NCI-H345 (cell line): ENCODE measurements around the gene PDE6D.

Experiments used
- DNase-seq: peaks from one replicate; lab custom pipeline; 2025; lab: John Stamatoyannopoulos, UW

Gene PDE6D

DNA sequence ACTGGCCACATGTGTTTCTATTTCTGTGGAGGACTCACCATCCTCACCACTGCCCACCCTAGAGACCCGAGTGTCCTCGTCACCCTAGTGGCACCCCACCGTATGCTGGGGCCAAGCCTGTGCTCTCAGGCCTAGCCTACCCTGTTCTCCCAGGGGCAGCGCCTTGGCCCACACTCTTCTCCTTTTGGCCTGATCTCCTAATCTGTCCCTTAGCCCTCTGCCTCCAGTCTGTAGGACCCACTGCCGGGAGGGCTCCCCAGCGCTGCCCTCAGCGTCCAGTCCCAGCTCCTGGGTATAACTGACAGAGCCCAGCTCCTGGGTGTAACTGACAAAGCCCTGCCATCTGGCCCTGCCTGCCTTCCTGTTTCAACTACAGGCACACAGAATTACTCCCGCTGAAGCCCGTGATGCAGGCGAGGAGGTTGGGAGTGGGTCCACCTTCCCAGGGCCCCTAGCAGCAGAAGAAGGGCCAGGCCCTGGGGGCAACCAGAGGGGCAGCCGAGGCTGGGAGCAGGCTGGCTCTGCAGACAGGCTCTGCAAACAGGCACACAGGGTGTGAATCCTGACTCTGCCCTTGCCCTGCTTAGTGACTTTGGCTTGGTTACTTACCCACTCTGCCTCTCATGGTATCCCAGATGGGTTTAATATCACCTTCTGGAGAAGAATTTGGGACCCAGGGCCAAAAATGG is 98.3 kb downstream of the PDE6D start:
- DNase-seq: no peak
